ENCODE measurements around the gene SATB1. TPM values are rescaled to one million over a fixed set of nuclear protein-coding genes. Genes with fewer than 3 reads are reported as not detected.

Gene SATB1
- total RNA-seq, 1 experiment from 2014 or later, result 15.6 TPM

- Histone ChIP-seq H4K20me1 (ENCODE audit: low read length) (no peaks in the 10 kb centered on the region), H2AFZ (ENCODE audit: low read length) (no peak overlapping the region), H3K4me3 (ENCODE audit: low read length) (no peak overlapping the region), H3K9me3 (ENCODE audit: low read length) (no peaks in the 10 kb centered on the region), H3K27me3 (ENCODE audit: low read length) (no peaks in the 10 kb centered on the region), H3K9me2 (replicated peaks; ENCODE audit: low read length) (no peaks in the 10 kb centered on the region), H3K79me2 (ENCODE audit: low read length) (no peaks in the 10 kb centered on the region), H3K4me1 (ENCODE audit: insufficient read depth, low read length) (peaks cover 10% of the 10 kb centered on the region), H3K36me3 (ENCODE audit: low read depth, low read length) (no peaks in the 10 kb centered on the region), H3K27ac (ENCODE audit: low read length) (no peak overlapping the region), H3F3A (ENCODE audit: low read length, unreplicated experiment) (no peaks in the 10 kb centered on the region), H3K4me2 (ENCODE audit: low read length) (no peak overlapping the region), H3K9ac (ENCODE audit: low read length) (no peak overlapping the region)
- ATAC-seq, result no peak
- ChIA-PET POLR2A (ENCODE audit: unreplicated experiment) (no interaction called here), CTCF (no interaction called here)
- TF ChIP-seq CTCF (conservative IDR thresholded peaks at IDR 0.05; ENCODE audit: low read depth, low read length) (no peak), EZH2phosphoT487 (IDR thresholded peaks at IDR 0.05; ENCODE audit: borderline replicate concordance, low read length) (no peak), EZH2 (IDR thresholded peaks at IDR 0.05; ENCODE audit: low read length, unreplicated experiment) (no peak)
- intact Hi-C loops (cut with micrococcal nuclease), result no loop called here
- no peak for DNase-seq
- BruUV-seq (replicated peaks), result no TSS peak
These were observed 10.0 kb downstream of the SATB1 start for GRCh38 chr3:18415167-18415566.

GRCh38 chr3:18412684-18413083 is 12.5 kb downstream of the SATB1 start:
- Histone ChIP-seq H3K4me2 (ENCODE audit: low read length) (no peak overlapping the region), H3F3A (ENCODE audit: low read length, unreplicated experiment) (no peaks in the 10 kb centered on the region), H3K27me3 (ENCODE audit: low read length) (no peaks in the 10 kb centered on the region), H3K9me2 (replicated peaks; ENCODE audit: low read length) (no peaks in the 10 kb centered on the region), H4K20me1 (ENCODE audit: low read length) (no peaks in the 10 kb centered on the region), H3K9me3 (ENCODE audit: low read length) (no peaks in the 10 kb centered on the region), H3K79me2 (ENCODE audit: low read length) (no peaks in the 10 kb centered on the region), H3K4me1 (ENCODE audit: insufficient read depth, low read length) (no peaks in the 10 kb centered on the region), H3K36me3 (ENCODE audit: low read depth, low read length) (no peaks in the 10 kb centered on the region), H3K9ac (ENCODE audit: low read length) (no peak overlapping the region), H3K4me3 (ENCODE audit: low read length) (no peak overlapping the region), H3K27ac (ENCODE audit: low read length) (no peak overlapping the region), H2AFZ (ENCODE audit: low read length) (no peak overlapping the region)
- intact Hi-C loops (cut with micrococcal nuclease), result no loop called here
- no peak for DNase-seq
- ChIA-PET CTCF (no interaction called here), POLR2A (ENCODE audit: unreplicated experiment) (no interaction called here)
- BruUV-seq (replicated peaks), result no TSS peak
- TF ChIP-seq EZH2 (IDR thresholded peaks at IDR 0.05; ENCODE audit: low read length, unreplicated experiment), result no peak
- no peak for TF ChIP-seq EZH2phosphoT487 (IDR thresholded peaks at IDR 0.05; ENCODE audit: borderline replicate concordance, low read length)
- no peak for TF ChIP-seq CTCF (conservative IDR thresholded peaks at IDR 0.05; ENCODE audit: low read depth, low read length)
- ATAC-seq, result no peak

DNA sequence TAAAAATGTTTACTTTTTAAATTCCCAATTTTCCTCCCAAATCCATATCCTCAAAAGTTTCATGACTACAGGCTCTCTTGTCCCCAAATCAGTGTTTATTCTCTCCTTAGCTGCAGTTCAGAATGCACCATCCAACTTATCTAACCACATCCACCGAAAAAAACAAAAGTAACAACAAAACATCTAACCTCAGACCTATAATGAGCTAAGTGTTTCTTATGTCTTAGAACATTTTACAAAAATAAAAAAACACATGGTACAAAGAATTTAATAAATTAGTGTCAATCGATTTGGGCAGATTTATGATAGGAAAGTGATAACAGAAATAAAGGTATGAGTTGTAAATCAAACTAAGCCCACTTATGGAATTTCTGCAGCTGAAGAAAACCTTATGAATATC is 13.6 kb downstream of the SATB1 start:
- H3K9ac ChIP-seq (ENCODE audit: low read length), result no peak overlapping the region
- H3K9me3 ChIP-seq (ENCODE audit: low read length), result no peaks in the 10 kb centered on the region
- ChIA-PET POLR2A (ENCODE audit: unreplicated experiment) (no interaction called here), CTCF (no interaction called here)
- H3K79me2 ChIP-seq (ENCODE audit: low read length), result no peaks in the 10 kb centered on the region
- H3F3A ChIP-seq (ENCODE audit: low read length, unreplicated experiment), result no peaks in the 10 kb centered on the region
- no peaks in the 10 kb centered on the region for H4K20me1 ChIP-seq (ENCODE audit: low read length)
- intact Hi-C loops (cut with micrococcal nuclease), result no loop called here
- H3K36me3 ChIP-seq (ENCODE audit: low read depth, low read length), result no peaks in the 10 kb centered on the region
- no TSS peak for BruUV-seq (replicated peaks)
- TF ChIP-seq EZH2phosphoT487 (IDR thresholded peaks at IDR 0.05; ENCODE audit: borderline replicate concordance, low read length) (no peak), EZH2 (IDR thresholded peaks at IDR 0.05; ENCODE audit: low read length, unreplicated experiment) (no peak), CTCF (conservative IDR thresholded peaks at IDR 0.05; ENCODE audit: low read depth, low read length) (no peak)
- H3K27me3 ChIP-seq (ENCODE audit: low read length), result no peaks in the 10 kb centered on the region
- H3K4me3 ChIP-seq (ENCODE audit: low read length), result no peak overlapping the region
- no peaks in the 10 kb centered on the region for H3K4me1 ChIP-seq (ENCODE audit: insufficient read depth, low read length)
- no peak overlapping the region for H3K27ac ChIP-seq (ENCODE audit: low read length)
- ATAC-seq, result no peak
- H3K9me2 ChIP-seq (replicated peaks; ENCODE audit: low read length), result no peaks in the 10 kb centered on the region
- H2AFZ ChIP-seq (ENCODE audit: low read length), result no peak overlapping the region
- DNase-seq, result no peak
- H3K4me2 ChIP-seq (ENCODE audit: low read length), result no peak overlapping the region
